Skeletal muscle tissue (tissue), 4 donors: ENCODE results near the gene SRPK2. TPM values are rescaled to one million over a fixed set of nuclear protein-coding genes. Genes with fewer than 3 reads are reported as not detected.
"Not testable (repeated sequence)": the region's sequence is repeated elsewhere in the genome, so short reads cannot be mapped to it uniquely, and the experiment has no call there.

Experiments
- H3K27ac ChIP-seq: one replicate; pipeline ENCODE4 v1.7.0; 2013; ENCODE audit warnings: mild to moderate bottlenecking, low read depth, low read length, inconsistent platforms
- H3K27me3 ChIP-seq, 3 donors: one replicate each; pipeline ENCODE4 v1.7.0; 2013; ENCODE audit warnings: low read length in 3 of 3; ENCODE audit not compliant: control insufficient read depth in 3 of 3, insufficient read depth in 3 of 3
- H3K36me3 ChIP-seq, 3 donors: one replicate each; pipeline ENCODE4 v1.7.0; 2013; ENCODE audit warnings: low read length in 3 of 3; ENCODE audit not compliant: control insufficient read depth in 3 of 3, insufficient read depth in 3 of 3
- H3K4me1 ChIP-seq, 3 donors: one replicate each; pipeline ENCODE4 v1.7.0; 2013; ENCODE audit warnings: low read length in 3 of 3, mild to moderate bottlenecking in 3 of 3; ENCODE audit not compliant: control insufficient read depth in 3 of 3, insufficient read depth in 3 of 3
- H3K4me3 ChIP-seq, 3 donors: one replicate each; pipeline ENCODE4 v1.7.0; 2013; ENCODE audit warnings: low read length in 3 of 3
- H3K9ac ChIP-seq, 3 donors: one replicate each; pipeline ENCODE4 v1.7.0; 2013; ENCODE audit warnings: low read length in 3 of 3, mild to moderate bottlenecking in 3 of 3, moderate library complexity in 2 of 3, low read depth in 1 of 3
- H3K9me3 ChIP-seq, 3 donors: one replicate each; pipeline ENCODE4 v1.7.0; 2013; ENCODE audit warnings: low read length in 3 of 3; ENCODE audit not compliant: control insufficient read depth in 3 of 3
- total RNA-seq: library from RNA; depleted of rRNA; stranded (reverse); fragments of >200 nt; gene quantifications from one replicate; pipeline ENCODE4 v1.2.3, GENCODE V29; 2014
- donor health status: Osteomylitis.

SRPK2 gene
- total RNA-seq, 1 donor from 2014 or later: 73.6 TPM

GRCh38 chr7:105268511-105269392 is 120.0 kb downstream of the SRPK2 start:
- peak overlapping the region; percentile 87 for H3K27ac ChIP-seq
- no peaks in the 10 kb centered on the region for H3K27me3 ChIP-seq
- H3K9me3 ChIP-seq: no peaks in the 10 kb centered on the region
- H3K36me3 ChIP-seq: no peaks in the 10 kb centered on the region
- H3K4me3 ChIP-seq: peak overlapping the region; percentile 70 to 83 (median 76)
- H3K4me1 ChIP-seq: peaks cover 6 to 16% (median 7%) of the 10 kb centered on the region in 3 donors
- peak overlapping the region; percentile 74 to 90 (median 75) for H3K9ac ChIP-seq

- Histone ChIP-seq H3K4me1 (peaks cover 6 to 16% (median 7%) of the 10 kb centered on the region in 3 donors), H3K4me3 (peak overlapping the region; percentile 70 to 83 (median 76)), H3K27me3 (no peaks in the 10 kb centered on the region), H3K9ac (peak overlapping the region; percentile 74 to 90 (median 75)), H3K9me3 (no peaks in the 10 kb centered on the region), H3K36me3 (no peaks in the 10 kb centered on the region), H3K27ac (peak overlapping the region; percentile 87)
These were observed 120.7 kb downstream of the SRPK2 start for GRCh38 chr7:105268056-105268455.

GRCh38 chr7:105267244-105267643 is 121.5 kb downstream of the SRPK2 start:
- Histone ChIP-seq H3K4me3 (peak overlapping the region; percentile 42 to 83 (median 76)), H3K9me3 (no peaks in the 10 kb centered on the region), H3K36me3 (no peaks in the 10 kb centered on the region), H3K27ac (no peak overlapping the region), H3K4me1 (peaks cover 6 to 16% (median 9%) of the 10 kb centered on the region in 3 donors), H3K9ac (peak overlapping the region; percentile 66 to 90 (median 74)), H3K27me3 (no peaks in the 10 kb centered on the region)

- Histone ChIP-seq H3K4me1 (peaks cover 11 to 16% (median 14%) of the 10 kb centered on the region in 3 donors), H3K36me3 (no peaks in the 10 kb centered on the region)
These were observed 124.0 kb downstream of the SRPK2 start for GRCh38 chr7:105264707-105265106.

GRCh38 chr7:105261689-105262088 is 127.0 kb downstream of the SRPK2 start:
- Histone ChIP-seq H3K36me3 (no peaks in the 10 kb centered on the region), H3K4me3 (no peak overlapping the region), H3K9ac (no peak overlapping the region), H3K27ac (peak overlapping the region; percentile 54), H3K27me3 (no peaks in the 10 kb centered on the region), H3K4me1 (peaks cover 5 to 15% (median 13%) of the 10 kb centered on the region in 3 donors), H3K9me3 (no peaks in the 10 kb centered on the region)

More at GRCh38 chr7:105264707-105265106, 124.0 kb downstream of the SRPK2 start:
- no peak overlapping the region for H3K9ac ChIP-seq
- H3K27ac ChIP-seq: no peak overlapping the region
- no peak overlapping the region for H3K4me3 ChIP-seq
- H3K27me3 ChIP-seq: no peaks in the 10 kb centered on the region
- H3K9me3 ChIP-seq: no peaks in the 10 kb centered on the region

- not testable (repeated sequence) for H3K9me3 ChIP-seq, H3K4me3 ChIP-seq, H3K9ac ChIP-seq, H3K27me3 ChIP-seq, H3K27ac ChIP-seq, H3K36me3 ChIP-seq
- H3K4me1 ChIP-seq: peaks cover 5 to 15% (median 12%) of the 10 kb centered on the region in 3 donors
These were observed 128.4 kb downstream of the SRPK2 start for GRCh38 chr7:105260201-105260871.

GRCh38 chr7:105258919-105259318 is 129.8 kb downstream of the SRPK2 start:
- H3K27me3 ChIP-seq, H3K36me3 ChIP-seq, H3K27ac ChIP-seq, H3K9ac ChIP-seq, H3K4me3 ChIP-seq, H3K9me3 ChIP-seq: not testable (repeated sequence)
- peaks cover 5 to 15% (median 12%) of the 10 kb centered on the region in 3 donors for H3K4me1 ChIP-seq

GRCh38 chr7:105257338-105257737 is 131.4 kb downstream of the SRPK2 start:
- Histone ChIP-seq H3K9ac (no peak overlapping the region), H3K9me3 (no peaks in the 10 kb centered on the region), H3K36me3 (no peaks in the 10 kb centered on the region), H3K4me1 (peaks cover 5 to 15% (median 11%) of the 10 kb centered on the region in 3 donors), H3K4me3 (no peak overlapping the region), H3K27me3 (no peaks in the 10 kb centered on the region), H3K27ac (no peak overlapping the region)

GRCh38 chr7:105256761-105257231 is 131.9 kb downstream of the SRPK2 start:
- H3K27ac ChIP-seq: no peak overlapping the region
- H3K9me3 ChIP-seq: no peaks in the 10 kb centered on the region
- H3K27me3 ChIP-seq: no peaks in the 10 kb centered on the region
- H3K4me1 ChIP-seq: peaks cover 5 to 13% (median 6%) of the 10 kb centered on the region in 3 donors
- no peak overlapping the region for H3K9ac ChIP-seq
- H3K36me3 ChIP-seq: no peaks in the 10 kb centered on the region
- no peak overlapping the region for H3K4me3 ChIP-seq

GRCh38 chr7:105250706-105251105 is 138.0 kb downstream of the SRPK2 start:
- Histone ChIP-seq H3K27ac (no peak overlapping the region), H3K27me3 (no peaks in the 10 kb centered on the region), H3K4me3 (no peak overlapping the region), H3K36me3 (no peaks in the 10 kb centered on the region), H3K4me1 (peaks cover 2 to 10% (median 6%) of the 10 kb centered on the region in 3 donors), H3K9ac (no peak overlapping the region), H3K9me3 (no peaks in the 10 kb centered on the region)
